SU-DHL-6 (cell line): ENCODE results near the gene RGS11.

ENCODE experiments used
- CTCF ChIP-seq: fragments of 200-600 bp; sonication (generic); IDR thresholded peaks from one replicate; pipeline ENCODE4 v1.5.1; 2017; ENCODE audit warnings: antibody characterized with exemption, mild to moderate bottlenecking, low read length, moderate library complexity; ENCODE audit not compliant: insufficient read depth, poor library complexity, severe bottlenecking
- EZH2phosphoT487 ChIP-seq: fragments of 200-600 bp; sonication (generic), shearing (Covaris generic); conservative IDR thresholded peaks from 2 replicates; pipeline ENCODE4 v1.6.1; 2018; ENCODE audit warnings: mild to moderate bottlenecking, antibody characterized with exemption, low read length, moderate library complexity, mixed read lengths

GRCh38 chr16:314351-314750 is 38.6 kb upstream of the RGS11 start:
- TF ChIP-seq CTCF (no peak), EZH2phosphoT487 (no peak)
